Measurements from ENCODE around the gene PFDN2. TPM values are rescaled to one million over a fixed set of nuclear protein-coding genes. Genes with fewer than 3 reads are reported as not detected.
A peak's percentile ranks its signal among the peaks of the same experiment; 100 is the strongest.

The PFDN2 gene
- total and polyA plus RNA-seq, 2 experiments from 2014 or later = 47.6 to 93.2 TPM

- DNase-seq (ENCODE audit: low spot score) = no peak
- 35% methylated on average over 2 of the region's 2 CpGs for WGBS (ENCODE audit: low lambda C conversion rate, missing lambda C conversion rate)
- no peak for TF ChIP-seq CTCF (IDR thresholded peaks at IDR 0.05; ENCODE audit: poor library complexity)
- no peak for TF ChIP-seq EZH2phosphoT487 (IDR thresholded peaks at IDR 0.05; ENCODE audit: low read depth, severe bottlenecking, unreplicated experiment)
- TF ChIP-seq EZH2 (IDR thresholded peaks at IDR 0.05; ENCODE audit: borderline replicate concordance) = no peak
- Histone ChIP-seq H3K9me2 (replicated peaks; ENCODE audit: insufficient read depth) (no peaks in the 10 kb centered on the region), H3K4me1 (ENCODE audit: insufficient read depth) (peaks cover 35% of the 10 kb centered on the region), H3K27me3 (no peaks in the 10 kb centered on the region), H3K4me2 (peak overlapping the region; percentile 73), H3K36me3 (replicated peaks; ENCODE audit: insufficient read depth, low read depth) (no peaks in the 10 kb centered on the region), H3K27ac (peak overlapping the region; percentile 99), H3K79me2 (peaks cover 13% of the 10 kb centered on the region), H3K4me3 (no peak overlapping the region), H3K9me3 (ENCODE audit: low read depth) (no peaks in the 10 kb centered on the region), H4K20me1 (ENCODE audit: insufficient read depth, poor library complexity, severe bottlenecking) (no peaks in the 10 kb centered on the region), H2AFZ (no peak overlapping the region)
Observed at GRCh38 chr1:161085165-161085564, 32.7 kb downstream of the PFDN2 start.

GRCh38 chr1:161084597-161084988 lies 33.2 kb downstream of the PFDN2 start:
- TF ChIP-seq EZH2 (IDR thresholded peaks at IDR 0.05; ENCODE audit: borderline replicate concordance) = no peak
- TF ChIP-seq EZH2phosphoT487 (IDR thresholded peaks at IDR 0.05; ENCODE audit: low read depth, severe bottlenecking, unreplicated experiment) = no peak
- no peak for TF ChIP-seq CTCF (IDR thresholded peaks at IDR 0.05; ENCODE audit: poor library complexity)
- Histone ChIP-seq H4K20me1 (ENCODE audit: insufficient read depth, poor library complexity, severe bottlenecking) (no peaks in the 10 kb centered on the region), H3K36me3 (replicated peaks; ENCODE audit: insufficient read depth, low read depth) (no peaks in the 10 kb centered on the region), H3K4me1 (ENCODE audit: insufficient read depth) (peaks cover 35% of the 10 kb centered on the region), H3K4me2 (peak overlapping the region; percentile 73), H3K9me3 (ENCODE audit: low read depth) (no peaks in the 10 kb centered on the region), H3K27me3 (no peaks in the 10 kb centered on the region), H3K4me3 (no peak overlapping the region), H3K9me2 (replicated peaks; ENCODE audit: insufficient read depth) (no peaks in the 10 kb centered on the region), H3K27ac (peak overlapping the region; percentile 99), H3K79me2 (peaks cover 13% of the 10 kb centered on the region), H2AFZ (no peak overlapping the region)
- DNase-seq (ENCODE audit: low spot score) = peak; percentile 49
- WGBS (ENCODE audit: low lambda C conversion rate, missing lambda C conversion rate) = 0% methylated on average over 1 of the region's 1 CpG

- H3K27ac ChIP-seq = peak overlapping the region; percentile 99
- TF ChIP-seq EZH2phosphoT487 (IDR thresholded peaks at IDR 0.05; ENCODE audit: low read depth, severe bottlenecking, unreplicated experiment) = no peak
- TF ChIP-seq EZH2 (IDR thresholded peaks at IDR 0.05; ENCODE audit: borderline replicate concordance) = no peak
- TF ChIP-seq CTCF (IDR thresholded peaks at IDR 0.05; ENCODE audit: poor library complexity) = no peak
- H3K27me3 ChIP-seq = no peaks in the 10 kb centered on the region
- no peaks in the 10 kb centered on the region for H4K20me1 ChIP-seq (ENCODE audit: insufficient read depth, poor library complexity, severe bottlenecking)
- H3K4me1 ChIP-seq (ENCODE audit: insufficient read depth) = peaks cover 35% of the 10 kb centered on the region
- H3K9me3 ChIP-seq (ENCODE audit: low read depth) = no peaks in the 10 kb centered on the region
- no peak overlapping the region for H3K4me3 ChIP-seq
- peak overlapping the region; percentile 73 for H3K4me2 ChIP-seq
- peak; percentile 52 for DNase-seq (ENCODE audit: low spot score)
- no peaks in the 10 kb centered on the region for H3K9me2 ChIP-seq (replicated peaks; ENCODE audit: insufficient read depth)
- H2AFZ ChIP-seq = no peak overlapping the region
- H3K79me2 ChIP-seq = peaks cover 13% of the 10 kb centered on the region
- no peaks in the 10 kb centered on the region for H3K36me3 ChIP-seq (replicated peaks; ENCODE audit: insufficient read depth, low read depth)
- WGBS (ENCODE audit: low lambda C conversion rate, missing lambda C conversion rate) = 54% methylated on average over 10 of the region's 10 CpGs
Observed at GRCh38 chr1:161083748-161084596, 33.9 kb downstream of the PFDN2 start.
